GM10248 (cell line): ENCODE measurements around the gene NPM3.

Experiments
- CTCF ChIA-PET: fragments of 300-600 bp; sonication (Branson Sonifier 250); formaldehyde crosslinking; extraction: SDS; loops from one replicate; lab custom pipeline; 2021; ENCODE audit warnings: antibody characterized with exemption; lab: Yijun Ruan, JAX
- POLR2A ChIA-PET: fragments of 350-650 bp; sonication (Branson Sonifier 250); formaldehyde crosslinking; extraction: SDS; loops from one replicate; lab custom pipeline; 2020; ENCODE audit warnings: antibody characterized with exemption; lab: Yijun Ruan, JAX
- DNase-seq: peaks from one replicate; pipeline ENCODE4 v3.0.0; 2012; ENCODE audit errors: extremely low spot score
- TF ChIP-seq, protein P1 (sequence below): IDR thresholded peaks from 2 replicates; pipeline ENCODE4 v1.5.1; 2012; ENCODE audit warnings: mild to moderate bottlenecking, low read depth; ENCODE audit errors: extremely low read depth, missing control alignments, control extremely low read depth

NPM3 gene

GRCh38 chr10:101772017-101772894 lies 11.0 kb downstream of the NPM3 start:
- TF ChIP-seq, protein P1, sequence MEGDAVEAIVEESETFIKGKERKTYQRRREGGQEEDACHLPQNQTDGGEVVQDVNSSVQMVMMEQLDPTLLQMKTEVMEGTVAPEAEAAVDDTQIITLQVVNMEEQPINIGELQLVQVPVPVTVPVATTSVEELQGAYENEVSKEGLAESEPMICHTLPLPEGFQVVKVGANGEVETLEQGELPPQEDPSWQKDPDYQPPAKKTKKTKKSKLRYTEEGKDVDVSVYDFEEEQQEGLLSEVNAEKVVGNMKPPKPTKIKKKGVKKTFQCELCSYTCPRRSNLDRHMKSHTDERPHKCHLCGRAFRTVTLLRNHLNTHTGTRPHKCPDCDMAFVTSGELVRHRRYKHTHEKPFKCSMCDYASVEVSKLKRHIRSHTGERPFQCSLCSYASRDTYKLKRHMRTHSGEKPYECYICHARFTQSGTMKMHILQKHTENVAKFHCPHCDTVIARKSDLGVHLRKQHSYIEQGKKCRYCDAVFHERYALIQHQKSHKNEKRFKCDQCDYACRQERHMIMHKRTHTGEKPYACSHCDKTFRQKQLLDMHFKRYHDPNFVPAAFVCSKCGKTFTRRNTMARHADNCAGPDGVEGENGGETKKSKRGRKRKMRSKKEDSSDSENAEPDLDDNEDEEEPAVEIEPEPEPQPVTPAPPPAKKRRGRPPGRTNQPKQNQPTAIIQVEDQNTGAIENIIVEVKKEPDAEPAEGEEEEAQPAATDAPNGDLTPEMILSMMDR = no peak
- ChIA-PET POLR2A (no interaction called here), CTCF (interaction anchor here (0.8 to 7.4 kb wide), 5 partner anchors 10 to 558 kb away, joined by 3 to 44 read pairs (median 4); partner anchors contain the start of gene NPM3)
- DNase-seq = peak; percentile 13

DNA sequence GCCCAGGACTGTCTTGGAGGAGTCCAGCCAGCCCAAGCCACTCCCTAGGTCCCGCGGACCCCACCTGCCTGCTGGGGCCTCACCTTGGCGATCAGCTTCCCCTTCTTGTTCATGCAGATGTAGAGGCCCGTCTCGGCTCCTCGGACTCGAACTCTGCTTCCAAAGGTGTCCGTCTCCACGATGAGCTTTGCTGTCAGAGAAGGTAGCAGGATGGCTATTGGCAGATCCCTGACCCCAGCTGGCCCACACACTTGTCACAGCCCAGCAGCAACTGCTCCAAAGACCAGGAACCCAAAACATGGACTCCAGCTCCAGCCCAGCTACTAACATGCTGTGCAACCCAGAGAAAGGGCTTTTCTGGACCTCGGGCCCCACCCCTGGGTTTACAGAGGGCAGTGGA lies 11.9 kb downstream of the NPM3 start:
- TF ChIP-seq, protein P1 = no peak
- CTCF ChIA-PET = interaction anchor here (0.8 to 7.4 kb wide), 3 partner anchors 11 to 202 kb away, joined by 3 to 44 read pairs (median 39); partner anchors contain the start of gene NPM3

DNA sequence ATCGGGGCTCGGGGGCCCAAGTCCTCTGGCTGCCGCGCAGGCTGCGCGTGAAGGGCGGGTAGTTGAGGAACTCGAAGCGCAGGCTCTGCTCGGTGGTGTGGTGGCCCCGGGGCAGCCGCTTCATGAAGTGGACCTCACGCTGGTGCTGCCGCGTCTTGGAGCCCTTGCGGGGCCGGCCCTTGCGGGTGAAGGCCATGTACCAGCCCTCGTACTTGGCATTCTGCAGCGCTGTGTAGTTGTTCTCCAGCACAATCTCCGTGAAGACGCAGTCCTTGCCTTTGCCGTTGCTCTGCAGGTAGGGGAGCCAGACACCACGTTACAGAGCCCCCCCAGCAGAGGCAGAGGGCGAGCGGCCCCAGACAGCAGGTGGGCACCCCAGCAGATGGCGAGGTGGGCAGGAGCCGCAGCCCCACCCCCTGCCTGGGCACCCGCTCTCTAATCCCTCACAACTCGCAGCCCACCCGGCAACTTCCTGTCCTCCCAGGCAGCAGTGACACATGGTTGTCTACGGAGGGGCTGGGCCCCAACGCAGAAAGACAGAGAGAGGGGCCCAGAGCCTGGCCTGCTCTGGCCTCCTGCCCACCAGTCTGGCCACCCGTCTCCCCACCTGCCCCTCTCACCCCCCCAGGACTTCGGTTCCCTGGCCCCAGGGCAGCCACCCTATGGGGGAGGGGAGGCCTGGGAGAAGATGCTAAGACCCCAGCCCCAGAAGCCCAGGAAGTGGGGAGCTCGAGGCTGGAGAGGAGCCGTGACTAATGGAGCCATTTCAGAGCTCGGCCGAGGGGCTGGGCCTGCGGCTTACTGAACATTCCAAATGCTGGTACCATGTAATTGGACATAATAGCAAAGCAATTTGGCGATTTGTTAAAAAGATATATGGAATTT lies 12.7 kb downstream of the NPM3 start:
- POLR2A ChIA-PET = no interaction called here
- DNase-seq = peak; percentile 6
- TF ChIP-seq, protein P1 = no peak
- CTCF ChIA-PET = interaction anchor here (3.4 to 7.4 kb wide), 2 partner anchors 11 to 166 kb away, joined by 39 to 44 read pairs; partner anchors contain the start of gene NPM3

More for the DNA sequence above, 11.9 kb downstream of the NPM3 start:
- peak; percentile 15 for DNase-seq
- POLR2A ChIA-PET = no interaction called here

DNA sequence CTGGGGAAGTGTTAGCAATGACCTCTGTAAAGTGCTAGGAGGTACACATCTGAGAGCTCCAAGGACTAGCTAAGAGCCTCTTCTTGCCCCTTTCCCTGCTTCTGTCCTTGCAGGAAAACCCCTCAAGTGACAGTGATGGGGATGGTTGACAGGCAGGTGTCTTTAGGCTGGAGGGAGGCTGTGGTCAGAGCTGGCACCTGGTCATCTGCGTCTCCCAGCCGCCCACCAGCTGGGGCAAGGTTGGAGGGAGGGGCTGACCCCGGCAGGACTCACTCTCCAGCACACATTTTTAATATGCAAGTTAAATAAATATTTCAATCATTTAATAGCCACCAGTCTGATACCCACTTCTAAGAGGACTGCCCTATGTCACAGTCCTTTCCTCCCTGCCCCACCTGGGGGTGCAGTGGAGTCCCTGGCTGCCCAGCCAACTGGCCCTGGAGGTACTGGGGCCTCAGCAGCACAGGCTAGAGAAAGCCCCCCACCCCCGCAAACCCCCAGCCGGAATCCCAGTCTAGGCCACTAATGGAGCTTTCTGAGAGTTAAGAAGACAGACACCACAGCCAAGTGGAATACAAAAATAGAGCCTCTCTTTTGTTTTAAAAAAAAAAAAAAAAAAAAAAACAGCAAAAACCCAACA lies 13.6 kb downstream of the NPM3 start:
- POLR2A ChIA-PET = interaction anchor here (0.5 kb wide), 1 partner anchor 56 kb away, joined by 5 read pairs; no protein-coding TSS in a partner anchor
- TF ChIP-seq, protein P1 = no peak
- no peak for DNase-seq
- CTCF ChIA-PET = interaction anchor here (2.3 to 7.4 kb wide), 3 partner anchors 9 to 166 kb away, joined by 10 to 44 read pairs (median 22); no protein-coding TSS in a partner anchor

- TF ChIP-seq, protein P1 = no peak
- ChIA-PET CTCF (interaction anchor here (2.3 to 7.4 kb wide), 3 partner anchors 10 to 165 kb away, joined by 10 to 44 read pairs (median 22); no protein-coding TSS in a partner anchor), POLR2A (interaction anchor here (0.5 kb wide), 1 partner anchor 55 kb away, joined by 5 read pairs; no protein-coding TSS in a partner anchor)
- no peak for DNase-seq
These were observed 14.5 kb downstream of the NPM3 start for GRCh38 chr10:101768791-101769170.
